ENCODE results near the gene DNAH3. TPM values are rescaled to one million over a fixed set of nuclear protein-coding genes. Genes with fewer than 3 reads are reported as not detected.
"Not testable (repeated sequence)": the region's sequence is repeated elsewhere in the genome, so short reads cannot be mapped to it uniquely, and the experiment has no call there.

DNAH3 gene
- total RNA-seq, 1 donor from 2014 or later: not detected

- no peak for TF ChIP-seq CTCF (conservative IDR thresholded peaks at IDR 0.05; ENCODE audit: low read depth, low read length)
- no peak for DNase-seq (ENCODE audit: low read depth)
- H3K4me3 ChIP-seq (ENCODE audit: low read depth, low read length): no peak overlapping the region
Observed at GRCh38 chr16:20995711-20996110, 154.9 kb downstream of the DNAH3 start.

DNA sequence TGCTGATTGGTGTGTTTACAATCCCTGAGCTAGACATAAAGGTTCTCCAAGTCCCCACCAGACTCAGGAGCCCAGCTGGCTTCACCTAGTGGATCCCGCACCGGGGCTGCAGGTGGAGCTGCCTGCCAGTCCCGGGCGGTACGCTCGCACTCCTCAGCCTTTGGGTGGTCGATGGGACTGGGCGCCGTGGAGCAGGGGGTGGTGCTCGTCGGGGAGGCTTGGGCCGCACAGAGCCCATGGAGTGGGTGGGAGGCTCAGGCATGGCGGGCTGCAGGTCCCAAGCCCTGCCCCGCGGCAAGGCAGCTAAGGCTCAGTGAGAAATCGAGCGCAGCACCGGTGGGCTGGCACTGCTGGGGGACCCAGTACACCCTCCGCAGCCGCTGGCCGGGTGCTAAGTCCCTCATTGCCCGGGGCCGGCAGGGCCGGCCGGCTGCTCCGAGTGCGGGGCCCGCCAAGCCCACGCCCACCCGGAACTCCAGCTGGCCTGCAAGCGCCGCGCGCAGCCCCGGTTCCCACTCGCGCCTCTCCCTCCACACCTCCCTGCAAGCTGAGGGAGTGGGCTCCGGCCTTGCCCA lies 161.1 kb downstream of the DNAH3 start:
- not testable (repeated sequence) for DNase-seq (ENCODE audit: low read depth); H3K4me3 ChIP-seq (ENCODE audit: low read depth, low read length)

- TF ChIP-seq CTCF (conservative IDR thresholded peaks at IDR 0.05; ENCODE audit: low read depth, low read length): no peak
- DNase-seq (ENCODE audit: low read depth): no peak
- H3K4me3 ChIP-seq (ENCODE audit: low read depth, low read length): no peak overlapping the region
Observed at GRCh38 chr16:20987049-20987448, 163.6 kb downstream of the DNAH3 start.

DNA sequence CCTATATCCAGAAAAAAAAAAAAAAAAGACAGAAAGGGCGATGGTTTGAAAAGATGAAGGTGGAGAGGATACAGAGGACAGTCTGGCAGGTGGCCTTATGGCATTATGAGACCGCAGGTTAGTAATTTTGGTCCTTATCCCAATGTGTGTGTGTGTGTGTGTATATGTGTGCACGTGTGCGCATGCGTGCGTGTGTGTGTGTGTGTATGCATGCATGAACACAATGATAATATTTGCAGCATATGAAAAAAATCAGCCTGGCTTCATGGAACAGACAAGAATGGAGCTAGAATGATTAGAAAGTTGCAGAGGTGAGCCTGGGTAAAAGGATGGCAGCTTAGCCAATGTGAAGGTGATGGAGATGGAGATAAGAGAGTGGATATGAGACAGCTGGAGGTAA lies 166.6 kb downstream of the DNAH3 start:
- H3K4me3 ChIP-seq (ENCODE audit: low read depth, low read length): no peak overlapping the region
- no peak for TF ChIP-seq CTCF (conservative IDR thresholded peaks at IDR 0.05; ENCODE audit: low read depth, low read length)
- DNase-seq (ENCODE audit: low read depth): no peak

- H3K4me3 ChIP-seq (ENCODE audit: low read depth, low read length): no peak overlapping the region
- DNase-seq (ENCODE audit: low read depth): no peak
- TF ChIP-seq CTCF (conservative IDR thresholded peaks at IDR 0.05; ENCODE audit: low read depth, low read length): no peak
Observed at GRCh38 chr16:20976576-20976975, 174.1 kb downstream of the DNAH3 start.

- not testable (repeated sequence) for H3K4me3 ChIP-seq (ENCODE audit: low read depth, low read length); DNase-seq (ENCODE audit: low read depth)
Observed at GRCh38 chr16:20973201-20973600, 177.4 kb downstream of the DNAH3 start.

GRCh38 chr16:20971401-20971800 lies 179.2 kb downstream of the DNAH3 start:
- H3K4me3 ChIP-seq (ENCODE audit: low read depth, low read length): no peak overlapping the region
- no peak for DNase-seq (ENCODE audit: low read depth)
- TF ChIP-seq CTCF (conservative IDR thresholded peaks at IDR 0.05; ENCODE audit: low read depth, low read length): no peak

DNA sequence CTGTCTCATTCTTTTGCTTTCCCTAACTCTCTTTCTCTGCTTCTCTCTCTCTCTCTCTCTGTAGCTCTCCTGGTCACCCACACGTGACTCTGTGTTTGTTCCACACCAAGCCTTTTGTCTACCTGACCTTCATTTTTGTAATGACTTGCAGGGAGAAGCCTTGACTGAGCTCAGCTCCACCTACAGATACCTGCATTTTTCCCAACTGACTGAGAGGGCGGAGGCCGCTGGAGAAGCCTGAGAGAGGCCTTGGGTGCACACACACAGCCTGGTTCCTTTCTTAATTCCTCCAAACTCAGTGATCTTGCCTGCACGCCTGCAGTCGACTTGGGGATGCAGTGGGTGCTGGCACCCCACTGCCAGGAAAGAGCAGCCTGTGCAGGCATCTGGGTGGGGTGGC lies 181.3 kb downstream of the DNAH3 start:
- DNase-seq (ENCODE audit: low read depth): no peak
- no peak overlapping the region for H3K4me3 ChIP-seq (ENCODE audit: low read depth, low read length)
- TF ChIP-seq CTCF (conservative IDR thresholded peaks at IDR 0.05; ENCODE audit: low read depth, low read length): no peak
